ENCODE data around the gene PLEKHG4.

PLEKHG4 gene

GRCh38 chr16:67302970-67303369 is 23.6 kb downstream of the PLEKHG4 start:
- DNase-seq, result no peak
- H3K36me3 Mint-ChIP-seq, result no peaks in the 10 kb centered on the region
- ATAC-seq (replicated peaks), result no peak
- H3K9me3 Mint-ChIP-seq, result no peaks in the 10 kb centered on the region
- no peak overlapping the region for H3K27ac Mint-ChIP-seq
- H3K27me3 Mint-ChIP-seq, result peaks cover 5 to 7% of the 10 kb centered on the region in 2 donors
- H3K4me1 Mint-ChIP-seq, result peaks cover 0 to 3% of the 10 kb centered on the region in 2 donors
- H3K4me3 Mint-ChIP-seq, result no peak overlapping the region

GRCh38 chr16:67304020-67304419 is 24.7 kb downstream of the PLEKHG4 start:
- ATAC-seq (replicated peaks) (no peak), DNase-seq (no peak)
- no peaks in the 10 kb centered on the region for H3K36me3 Mint-ChIP-seq
- H3K27me3 Mint-ChIP-seq, result peaks cover 3 to 5% of the 10 kb centered on the region in 2 donors
- no peak overlapping the region for H3K27ac Mint-ChIP-seq
- no peaks in the 10 kb centered on the region for H3K9me3 Mint-ChIP-seq
- no peak overlapping the region for H3K4me3 Mint-ChIP-seq
- peaks cover 5 to 7% of the 10 kb centered on the region in 2 donors for H3K4me1 Mint-ChIP-seq

- no peaks in the 10 kb centered on the region for H3K9me3 Mint-ChIP-seq
- H3K36me3 Mint-ChIP-seq, result no peaks in the 10 kb centered on the region
- H3K27ac Mint-ChIP-seq, result no peak overlapping the region
- peaks cover 5 to 7% of the 10 kb centered on the region in 2 donors for H3K4me1 Mint-ChIP-seq
- DNase-seq, result no peak
- peaks cover 3 to 5% of the 10 kb centered on the region in 2 donors for H3K27me3 Mint-ChIP-seq
- no peak overlapping the region for H3K4me3 Mint-ChIP-seq
- no peak for ATAC-seq (replicated peaks)
These were observed 26.1 kb downstream of the PLEKHG4 start for GRCh38 chr16:67305216-67306071.

GRCh38 chr16:67310561-67310960 is 31.2 kb downstream of the PLEKHG4 start:
- ATAC-seq (replicated peaks) (no peak), DNase-seq (no peak)
- Mint-ChIP-seq H3K4me1 (peaks cover 5 to 17% of the 10 kb centered on the region in 2 donors), H3K9me3 (no peaks in the 10 kb centered on the region), H3K27ac (no peak overlapping the region), H3K36me3 (no peaks in the 10 kb centered on the region), H3K4me3 (no peak overlapping the region), H3K27me3 (peaks cover 3 to 4% of the 10 kb centered on the region in 2 donors)

GRCh38 chr16:67311607-67312488 is 32.5 kb downstream of the PLEKHG4 start:
- ATAC-seq (replicated peaks) (peak; percentile 94 to 96), DNase-seq (peak; percentile 61)
- Mint-ChIP-seq H3K27ac (peak overlapping the region; percentile 4), H3K27me3 (no peaks in the 10 kb centered on the region), H3K4me1 (peaks cover 5 to 14% of the 10 kb centered on the region in 2 donors), H3K36me3 (no peaks in the 10 kb centered on the region), H3K9me3 (no peaks in the 10 kb centered on the region), H3K4me3 (no peak overlapping the region)

- DNase-seq (no peak), ATAC-seq (replicated peaks) (no peak)
- Mint-ChIP-seq H3K27ac (peak overlapping the region; percentile 49), H3K4me3 (no peak overlapping the region), H3K27me3 (no peaks in the 10 kb centered on the region), H3K4me1 (peaks cover 5 to 14% of the 10 kb centered on the region in 2 donors), H3K9me3 (no peaks in the 10 kb centered on the region), H3K36me3 (no peaks in the 10 kb centered on the region)
These were observed 33.4 kb downstream of the PLEKHG4 start for GRCh38 chr16:67312719-67313118.

- Mint-ChIP-seq H3K4me3 (no peak overlapping the region), H3K36me3 (no peaks in the 10 kb centered on the region), H3K27me3 (no peaks in the 10 kb centered on the region), H3K4me1 (no peaks in the 10 kb centered on the region), H3K27ac (no peak overlapping the region), H3K9me3 (no peaks in the 10 kb centered on the region)
- no peak for DNase-seq
- no peak for ATAC-seq (replicated peaks)
These were observed 38.5 kb downstream of the PLEKHG4 start for GRCh38 chr16:67317853-67318252.

GRCh38 chr16:67326115-67326471 is 46.8 kb downstream of the PLEKHG4 start:
- Mint-ChIP-seq H3K27ac (no peak overlapping the region), H3K4me3 (peak overlapping the region; percentile 80), H3K4me1 (peaks cover 24 to 47% of the 10 kb centered on the region in 2 donors), H3K9me3 (peaks cover 0 to 4% of the 10 kb centered on the region in 2 donors), H3K27me3 (peaks cover 6 to 7% of the 10 kb centered on the region in 2 donors), H3K36me3 (no peaks in the 10 kb centered on the region)
- DNase-seq (no peak), ATAC-seq (replicated peaks) (no peak)

- Mint-ChIP-seq H3K27ac (peak within 1 kb of the TSS; percentile 59), H3K27me3 (peaks cover 6 to 7% of the 10 kb centered on the region in 2 donors)
These were observed 47.4 kb downstream of the PLEKHG4 start, which contains the start of the genes KCTD19 and LRRC36 for GRCh38 chr16:67326472-67327309. KCTD19 (minus strand) TSS chr16:67326741; CDS start chr16:67326707, 34 bp downstream. LRRC36 (plus strand) TSS chr16:67326815; CDS start chr16:67326863, 48 bp downstream.

GRCh38 chr16:67327743-67328142 is 48.4 kb downstream of the PLEKHG4 start:
- ATAC-seq (replicated peaks) (peak; percentile 26 to 49), DNase-seq (no peak)
- no peak overlapping the region for H3K27ac Mint-ChIP-seq
- peaks cover 24 to 47% of the 10 kb centered on the region in 2 donors for H3K4me1 Mint-ChIP-seq
- no peak overlapping the region for H3K4me3 Mint-ChIP-seq
- H3K9me3 Mint-ChIP-seq, result peaks cover 0 to 4% of the 10 kb centered on the region in 2 donors
- peaks cover 6 to 7% of the 10 kb centered on the region in 2 donors for H3K27me3 Mint-ChIP-seq
- no peaks in the 10 kb centered on the region for H3K36me3 Mint-ChIP-seq

More at GRCh38 chr16:67326472-67327309, 47.4 kb downstream of the PLEKHG4 start, which contains the start of the genes KCTD19 and LRRC36:
- Mint-ChIP-seq H3K4me1 (peaks cover 24 to 47% of the 10 kb centered on the region in 2 donors), H3K9me3 (peaks cover 0 to 4% of the 10 kb centered on the region in 2 donors), H3K36me3 (no peaks in the 10 kb centered on the region), H3K4me3 (peak within 1 kb of the TSS; percentile 80)
- ATAC-seq (replicated peaks), result peak; percentile 33 to 45
- DNase-seq, result peak; percentile 35

- peaks cover 2 to 7% of the 10 kb centered on the region in 2 donors for H3K36me3 Mint-ChIP-seq
- DNase-seq (no peak), ATAC-seq (replicated peaks) (no peak)
- peaks cover 18 to 30% of the 10 kb centered on the region in 2 donors for H3K4me1 Mint-ChIP-seq
- H3K4me3 Mint-ChIP-seq, result no peak overlapping the region
- H3K27me3 Mint-ChIP-seq, result peaks cover 6 to 7% of the 10 kb centered on the region in 2 donors
- H3K27ac Mint-ChIP-seq, result no peak overlapping the region
- H3K9me3 Mint-ChIP-seq, result peaks cover 3 to 4% of the 10 kb centered on the region in 2 donors
These were observed 50.6 kb downstream of the PLEKHG4 start for GRCh38 chr16:67329901-67330300.

- H3K27ac Mint-ChIP-seq, result no peak overlapping the region
- DNase-seq, result no peak
- no peak overlapping the region for H3K4me3 Mint-ChIP-seq
- peaks cover 0 to 4% of the 10 kb centered on the region in 2 donors for H3K27me3 Mint-ChIP-seq
- peaks cover 4 to 5% of the 10 kb centered on the region in 2 donors for H3K9me3 Mint-ChIP-seq
- no peak for ATAC-seq (replicated peaks)
- H3K4me1 Mint-ChIP-seq, result no peaks in the 10 kb centered on the region
- H3K36me3 Mint-ChIP-seq, result peaks cover 5 to 11% of the 10 kb centered on the region in 2 donors
These were observed 54.0 kb downstream of the PLEKHG4 start for GRCh38 chr16:67333315-67333714.

- Mint-ChIP-seq H3K27ac (no peak overlapping the region), H3K4me3 (no peak overlapping the region), H3K36me3 (peaks cover 5 to 11% of the 10 kb centered on the region in 2 donors), H3K4me1 (no peaks in the 10 kb centered on the region), H3K9me3 (peaks cover 0 to 5% of the 10 kb centered on the region in 2 donors), H3K27me3 (no peaks in the 10 kb centered on the region)
- no peak for DNase-seq
- no peak for ATAC-seq (replicated peaks)
These were observed 56.8 kb downstream of the PLEKHG4 start for GRCh38 chr16:67336116-67336515.
